ENCODE results near the gene NRAP. TPM values are rescaled to one million over a fixed set of nuclear protein-coding genes. Genes with fewer than 3 reads are reported as not detected.
A peak's percentile ranks its signal among the peaks of the same experiment; 100 is the strongest.

NRAP gene
- polyA plus RNA-seq, 1 of the 3 experiments (the other 2 are of a cell fraction): not detected

- Histone ChIP-seq H3F3A (replicated peaks; ENCODE audit: insufficient read depth) (no peaks in the 10 kb centered on the region), H3K9ac (no peak overlapping the region), H3K9me3 (peaks cover 4% of the 10 kb centered on the region; the same call in 1 of the 2 replicates), H3K9me2 (no peaks in the 10 kb centered on the region), H3K27me3 (ENCODE audit: insufficient read depth) (no peaks in the 10 kb centered on the region), H2AFZ (ENCODE audit: low read depth) (no peak overlapping the region), H4K20me1 (ENCODE audit: insufficient read depth) (no peaks in the 10 kb centered on the region), H3K4me3 (ENCODE audit: low read depth in 2 of 2, low read length in 1 of 2) (no peak overlapping the region), H3K4me2 (peak overlapping the region; percentile 92; the same call in 1 of the 2 replicates), H3K36me3 (replicated peaks in 1 of 2; ENCODE audit: control insufficient read depth in 1 of 2, insufficient read depth in 2 of 2, low read length in 1 of 2) (peaks cover 0 to 5% of the 10 kb centered on the region in 2 experiments), H3K27ac (ENCODE audit: low read depth in 2 of 2, low read length in 1 of 2) (no peak overlapping the region), H3K4me1 (ENCODE audit: control insufficient read depth in 1 of 2, insufficient read depth in 2 of 2, low read depth in 1 of 2, low read length in 1 of 2) (peaks cover 0 to 6% of the 10 kb centered on the region in 2 experiments; a peak in 1 of 4 replicates), H3K79me2 (ENCODE audit: insufficient read depth) (peaks cover 62% of the 10 kb centered on the region)
- no peak for DNase-seq
- ChIA-PET POLR2A (no interaction called here), CTCF (no interaction called here)
- WGBS (ENCODE audit: low lambda C conversion rate): 87% methylated on average over 5 of the region's 5 CpGs
- TF ChIP-seq, protein P1, sequence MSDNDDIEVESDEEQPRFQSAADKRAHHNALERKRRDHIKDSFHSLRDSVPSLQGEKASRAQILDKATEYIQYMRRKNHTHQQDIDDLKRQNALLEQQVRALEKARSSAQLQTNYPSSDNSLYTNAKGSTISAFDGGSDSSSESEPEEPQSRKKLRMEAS (IDR thresholded peaks at IDR 0.05; ENCODE audit: low read depth): no peak
- no peak for TF ChIP-seq CHD2 (IDR thresholded peaks at IDR 0.05; ENCODE audit: low read length, partially characterized antibody)
- no peak for TF ChIP-seq ELF1 (IDR thresholded peaks at IDR 0.05)
- TF ChIP-seq EZH2phosphoT487 (IDR thresholded peaks at IDR 0.05; ENCODE audit: borderline replicate concordance, low read depth): no peak
- no peak for TF ChIP-seq NRF1 (IDR thresholded peaks at IDR 0.05; ENCODE audit: low read depth, low read length)
- TF ChIP-seq NFIC (IDR thresholded peaks at IDR 0.05; ENCODE audit: borderline replicate concordance): no peak
- TF ChIP-seq, protein P2, sequence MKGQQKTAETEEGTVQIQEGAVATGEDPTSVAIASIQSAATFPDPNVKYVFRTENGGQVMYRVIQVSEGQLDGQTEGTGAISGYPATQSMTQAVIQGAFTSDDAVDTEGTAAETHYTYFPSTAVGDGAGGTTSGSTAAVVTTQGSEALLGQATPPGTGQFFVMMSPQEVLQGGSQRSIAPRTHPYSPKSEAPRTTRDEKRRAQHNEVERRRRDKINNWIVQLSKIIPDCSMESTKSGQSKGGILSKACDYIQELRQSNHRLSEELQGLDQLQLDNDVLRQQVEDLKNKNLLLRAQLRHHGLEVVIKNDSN (IDR thresholded peaks at IDR 0.05; ENCODE audit: borderline replicate concordance, low read depth): no peak
- no peak for TF ChIP-seq MEF2A (IDR thresholded peaks at IDR 0.05; ENCODE audit: borderline replicate concordance, low read depth)
- TF ChIP-seq, protein P3, sequence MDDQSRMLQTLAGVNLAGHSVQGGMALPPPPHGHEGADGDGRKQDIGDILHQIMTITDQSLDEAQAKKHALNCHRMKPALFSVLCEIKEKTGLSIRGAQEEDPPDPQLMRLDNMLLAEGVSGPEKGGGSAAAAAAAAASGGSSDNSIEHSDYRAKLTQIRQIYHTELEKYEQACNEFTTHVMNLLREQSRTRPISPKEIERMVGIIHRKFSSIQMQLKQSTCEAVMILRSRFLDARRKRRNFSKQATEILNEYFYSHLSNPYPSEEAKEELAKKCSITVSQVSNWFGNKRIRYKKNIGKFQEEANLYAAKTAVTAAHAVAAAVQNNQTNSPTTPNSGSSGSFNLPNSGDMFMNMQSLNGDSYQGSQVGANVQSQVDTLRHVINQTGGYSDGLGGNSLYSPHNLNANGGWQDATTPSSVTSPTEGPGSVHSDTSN (IDR thresholded peaks at IDR 0.05): no peak
- TF ChIP-seq REST (IDR thresholded peaks at IDR 0.05; ENCODE audit: low read depth, low read length): no peak
- TF ChIP-seq YY1 (IDR thresholded peaks at IDR 0.05; ENCODE audit: low read depth): no peak
- TF ChIP-seq SIN3A (IDR thresholded peaks at IDR 0.05; ENCODE audit: borderline replicate concordance, low read depth, low read length): no peak
- no peak for TF ChIP-seq FOXJ3 (CRISPR knock-in tag; IDR thresholded peaks at IDR 0.05)
- TF ChIP-seq RXRA (IDR thresholded peaks at IDR 0.05; ENCODE audit: borderline replicate concordance, low read depth): no peak
- no peak for TF ChIP-seq JUND (IDR thresholded peaks at IDR 0.05)
- TF ChIP-seq, protein P4, sequence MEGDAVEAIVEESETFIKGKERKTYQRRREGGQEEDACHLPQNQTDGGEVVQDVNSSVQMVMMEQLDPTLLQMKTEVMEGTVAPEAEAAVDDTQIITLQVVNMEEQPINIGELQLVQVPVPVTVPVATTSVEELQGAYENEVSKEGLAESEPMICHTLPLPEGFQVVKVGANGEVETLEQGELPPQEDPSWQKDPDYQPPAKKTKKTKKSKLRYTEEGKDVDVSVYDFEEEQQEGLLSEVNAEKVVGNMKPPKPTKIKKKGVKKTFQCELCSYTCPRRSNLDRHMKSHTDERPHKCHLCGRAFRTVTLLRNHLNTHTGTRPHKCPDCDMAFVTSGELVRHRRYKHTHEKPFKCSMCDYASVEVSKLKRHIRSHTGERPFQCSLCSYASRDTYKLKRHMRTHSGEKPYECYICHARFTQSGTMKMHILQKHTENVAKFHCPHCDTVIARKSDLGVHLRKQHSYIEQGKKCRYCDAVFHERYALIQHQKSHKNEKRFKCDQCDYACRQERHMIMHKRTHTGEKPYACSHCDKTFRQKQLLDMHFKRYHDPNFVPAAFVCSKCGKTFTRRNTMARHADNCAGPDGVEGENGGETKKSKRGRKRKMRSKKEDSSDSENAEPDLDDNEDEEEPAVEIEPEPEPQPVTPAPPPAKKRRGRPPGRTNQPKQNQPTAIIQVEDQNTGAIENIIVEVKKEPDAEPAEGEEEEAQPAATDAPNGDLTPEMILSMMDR (IDR thresholded peaks at IDR 0.05): no peak
- no peak for TF ChIP-seq RFX5 (IDR thresholded peaks at IDR 0.05; ENCODE audit: low read length)
- TF ChIP-seq GATA2 (CRISPR knock-in tag; IDR thresholded peaks at IDR 0.05): no peak
- TF ChIP-seq GABPA (IDR thresholded peaks at IDR 0.05; ENCODE audit: low read depth): no peak
Observed at GRCh38 chr10:113681533-113682470, 18.0 kb upstream of the NRAP start.
